Suprapubic skin (tissue), 3 donors: ENCODE results near the gene ACAD9.

Source experiments
- CTCF ChIP-seq, 2 donors: fragments of 200-600 bp in 1 of 2; fragments of 450-650 bp in 1 of 2; sonication (generic) in 1 of 2; IDR thresholded peaks; one replicate each; pipeline ENCODE4 v1.5.1; 2016 to 2019; ENCODE audit warnings: antibody characterized with exemption in 2 of 2, mild to moderate bottlenecking in 1 of 2, moderate library complexity in 1 of 2
- EP300 ChIP-seq: sonication (generic); formaldehyde crosslinking; IDR thresholded peaks from one replicate; pipeline ENCODE4 v1.6.1; 2017; ENCODE audit warnings: antibody characterized with exemption

- TF ChIP-seq CTCF (IDR thresholded peaks at IDR 0.05): no peak
- no peak for TF ChIP-seq EP300
Measured at GRCh38 chr3:128861491-128861890, 17.9 kb upstream of the ACAD9 start.
